Measurements from ENCODE around the gene TSR3. TPM values are rescaled to one million over a fixed set of nuclear protein-coding genes. Genes with fewer than 3 reads are reported as not detected.

TSR3 gene
- total and polyA plus RNA-seq, 8 donors, result 22.2 to 40.9 (median 30.2) TPM

DNA sequence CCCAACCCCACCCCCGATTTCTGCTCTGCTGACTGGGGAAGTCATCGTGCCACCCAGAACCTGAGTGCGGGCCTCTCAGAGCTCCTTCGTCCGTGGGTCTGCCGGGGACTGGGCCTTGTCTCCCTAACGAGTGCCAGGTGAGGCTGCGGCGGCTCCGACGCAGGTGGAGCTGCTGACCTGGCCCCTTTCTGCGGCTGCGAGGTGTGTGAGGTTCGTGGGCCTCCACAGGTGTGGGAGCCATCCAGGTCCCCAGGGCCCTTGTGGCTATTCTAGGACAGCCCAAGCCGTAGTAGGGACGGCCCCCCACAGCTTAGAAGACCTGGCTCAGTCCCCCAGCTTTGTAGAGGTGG, 39.2 kb downstream of the TSR3 start:
- Histone ChIP-seq H3K4me1 (peaks cover 8 to 16% (median 15%) of the 10 kb centered on the region in 3 donors), H3K9me3 (no peaks in the 10 kb centered on the region), H3K27ac (no peak overlapping the region), H3K36me3 (peaks cover 4 to 33% (median 21%) of the 10 kb centered on the region in 3 donors), H3K27me3 (no peaks in the 10 kb centered on the region), H3K4me3 (peak overlapping the region in 1 of 4 donors; percentile 71)
- FAIRE-seq (no peak), DNase-seq (peak in 1 of 6 donors; percentile 77), ATAC-seq (no peak)
- TF ChIP-seq, protein P1, sequence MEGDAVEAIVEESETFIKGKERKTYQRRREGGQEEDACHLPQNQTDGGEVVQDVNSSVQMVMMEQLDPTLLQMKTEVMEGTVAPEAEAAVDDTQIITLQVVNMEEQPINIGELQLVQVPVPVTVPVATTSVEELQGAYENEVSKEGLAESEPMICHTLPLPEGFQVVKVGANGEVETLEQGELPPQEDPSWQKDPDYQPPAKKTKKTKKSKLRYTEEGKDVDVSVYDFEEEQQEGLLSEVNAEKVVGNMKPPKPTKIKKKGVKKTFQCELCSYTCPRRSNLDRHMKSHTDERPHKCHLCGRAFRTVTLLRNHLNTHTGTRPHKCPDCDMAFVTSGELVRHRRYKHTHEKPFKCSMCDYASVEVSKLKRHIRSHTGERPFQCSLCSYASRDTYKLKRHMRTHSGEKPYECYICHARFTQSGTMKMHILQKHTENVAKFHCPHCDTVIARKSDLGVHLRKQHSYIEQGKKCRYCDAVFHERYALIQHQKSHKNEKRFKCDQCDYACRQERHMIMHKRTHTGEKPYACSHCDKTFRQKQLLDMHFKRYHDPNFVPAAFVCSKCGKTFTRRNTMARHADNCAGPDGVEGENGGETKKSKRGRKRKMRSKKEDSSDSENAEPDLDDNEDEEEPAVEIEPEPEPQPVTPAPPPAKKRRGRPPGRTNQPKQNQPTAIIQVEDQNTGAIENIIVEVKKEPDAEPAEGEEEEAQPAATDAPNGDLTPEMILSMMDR (IDR thresholded peaks at IDR 0.05), result no peak
- intact Hi-C loops (cut with DNase I), result no loop called here
- WGBS, 2 donors, result 69 to 79% methylated on average over 16 of the region's 16 CpGs

- H3K36me3 ChIP-seq, result peaks cover 4 to 28% (median 21%) of the 10 kb centered on the region in 3 donors
- peak in 3 of 6 donors; percentile 36 to 78 (median 58) for DNase-seq
- ATAC-seq, result no peak
- H3K27me3 ChIP-seq, result no peaks in the 10 kb centered on the region
- intact Hi-C loops (cut with DNase I), result no loop called here
- peaks cover 8 to 16% (median 15%) of the 10 kb centered on the region in 3 donors for H3K4me1 ChIP-seq
- peak overlapping the region in 3 of 4 donors; percentile 57 to 72 (median 71) for H3K4me3 ChIP-seq
- 28% methylated on average over 35 of the region's 35 CpGs for WGBS, 2 donors
- H3K9me3 ChIP-seq, result no peaks in the 10 kb centered on the region
- TF ChIP-seq, protein P1 (IDR thresholded peaks at IDR 0.05), result no peak
- no peak overlapping the region for H3K27ac ChIP-seq
- no peak for FAIRE-seq
Measured at GRCh38 chr16:1311738-1312466, 39.8 kb downstream of the TSR3 start.

- H3K9me3 ChIP-seq, result no peaks in the 10 kb centered on the region
- no peaks in the 10 kb centered on the region for H3K27me3 ChIP-seq
- 10 to 11% methylated on average over 13 of the region's 13 CpGs for WGBS, 2 donors
- H3K4me3 ChIP-seq, result peak overlapping the region in 3 of 4 donors; percentile 57 to 72 (median 71)
- intact Hi-C loops (cut with DNase I), result no loop called here
- DNase-seq (peak in 2 of 6 donors; percentile 58 to 75), FAIRE-seq (no peak), ATAC-seq (no peak)
- TF ChIP-seq, protein P1 (IDR thresholded peaks at IDR 0.05), result no peak
- H3K27ac ChIP-seq, result no peak overlapping the region
- H3K36me3 ChIP-seq, result peaks cover 4 to 26% (median 18%) of the 10 kb centered on the region in 3 donors
- H3K4me1 ChIP-seq, result peaks cover 8 to 16% (median 15%) of the 10 kb centered on the region in 3 donors
Measured at GRCh38 chr16:1311212-1311737, 40.4 kb downstream of the TSR3 start.

GRCh38 chr16:1310832-1311200, 40.9 kb downstream of the TSR3 start:
- Histone ChIP-seq H3K9me3 (no peaks in the 10 kb centered on the region), H3K4me1 (peaks cover 8 to 16% (median 15%) of the 10 kb centered on the region in 3 donors), H3K36me3 (peaks cover 4 to 21% (median 14%) of the 10 kb centered on the region in 3 donors), H3K27me3 (no peaks in the 10 kb centered on the region), H3K4me3 (peak overlapping the region; percentile 57 to 74 (median 72)), H3K27ac (no peak overlapping the region)
- no peak for DNase-seq
- 3% methylated on average over 14 of the region's 14 CpGs for WGBS, 2 donors
- no peak for ATAC-seq
- TF ChIP-seq, protein P1 (IDR thresholded peaks at IDR 0.05), result no peak
- no peak for FAIRE-seq
- intact Hi-C loops (cut with DNase I), result no loop called here

All from pancreas (tissue), 10 donors.